HG03175 (cell line): ENCODE data around the gene SORCS2.
"Not testable (repeated sequence)": the region's sequence is repeated elsewhere in the genome, so short reads cannot be mapped to it uniquely, and the experiment has no call there.

ENCODE experiments used
- ATAC-seq: cut with Tn5 transposase; IDR thresholded peaks from one replicate; pipeline ENCODE4 v1.9.1; 2021; ENCODE audit warnings: mild to moderate bottlenecking, moderate library complexity; ENCODE audit not compliant: unreplicated experiment

SORCS2 gene

DNA sequence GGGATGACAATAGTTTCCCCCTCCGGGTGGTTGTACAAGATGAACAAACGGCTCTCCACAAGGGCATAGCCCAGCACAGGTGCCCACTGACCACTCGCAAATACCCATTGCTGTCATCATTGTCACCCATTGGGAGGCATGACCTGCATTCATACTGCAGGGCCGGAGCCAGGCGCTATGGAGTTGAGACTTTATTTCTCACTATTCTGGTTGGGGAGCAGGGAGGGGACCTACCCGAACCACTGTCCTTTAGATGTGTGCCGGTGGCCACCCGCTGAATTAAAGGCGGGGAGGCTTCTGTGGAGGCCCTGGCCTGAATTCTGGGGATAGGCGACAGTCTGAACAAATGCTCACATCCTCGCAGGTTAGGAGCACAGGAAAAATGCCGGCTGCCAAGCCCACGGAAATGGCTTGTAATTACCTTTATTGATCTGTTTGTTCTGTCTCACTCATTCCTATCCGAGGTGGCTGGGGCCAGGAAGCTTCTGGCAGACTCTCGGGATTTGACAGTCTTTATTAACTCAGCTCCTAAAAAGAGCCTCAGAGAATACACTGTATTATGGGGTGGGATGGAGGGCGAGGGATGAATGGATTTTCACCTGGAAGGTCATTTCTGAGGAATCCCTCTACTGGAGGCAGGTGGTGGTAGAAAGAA, 367.5 kb downstream of the SORCS2 start:
- ATAC-seq: no peak

GRCh38 chr4:7561557-7561956, 369.2 kb downstream of the SORCS2 start:
- no peak for ATAC-seq

DNA sequence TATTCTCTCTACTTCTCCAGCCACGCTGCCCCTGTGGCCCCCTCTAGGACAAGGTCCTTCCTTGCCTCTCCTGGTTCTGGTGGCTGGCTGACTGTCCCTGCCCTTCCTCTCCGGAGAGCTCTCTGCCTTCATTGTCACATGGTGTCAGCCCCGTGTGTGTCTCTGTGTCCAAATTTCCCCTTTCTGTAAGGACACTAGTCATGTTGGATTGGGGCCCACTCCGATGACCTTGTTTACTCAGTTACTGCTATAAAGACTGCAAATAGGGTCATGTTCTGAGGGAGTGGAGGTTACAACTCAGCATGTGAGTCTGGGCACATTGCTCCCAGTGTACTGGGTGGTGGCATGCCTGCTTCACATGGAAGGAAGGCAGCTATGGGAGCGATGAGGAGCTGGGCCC, 371.9 kb downstream of the SORCS2 start:
- ATAC-seq: no peak

DNA sequence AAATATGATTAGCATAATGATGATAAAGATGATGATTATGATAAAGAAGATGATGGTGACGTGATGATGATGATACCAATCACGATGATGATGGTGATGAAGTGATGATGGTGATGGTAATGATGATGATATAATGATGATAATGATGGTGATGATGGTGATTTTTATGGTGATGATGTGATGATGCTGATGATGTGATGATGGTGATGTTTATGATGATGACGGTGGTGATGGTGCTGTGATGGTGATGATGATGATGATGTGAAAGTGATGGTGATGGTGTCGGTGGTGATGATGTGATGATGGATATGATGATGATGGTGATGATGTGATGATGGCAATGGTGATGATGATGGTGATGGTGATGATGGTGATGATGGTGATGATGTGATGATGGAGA, 373.1 kb downstream of the SORCS2 start:
- no peak for ATAC-seq

DNA sequence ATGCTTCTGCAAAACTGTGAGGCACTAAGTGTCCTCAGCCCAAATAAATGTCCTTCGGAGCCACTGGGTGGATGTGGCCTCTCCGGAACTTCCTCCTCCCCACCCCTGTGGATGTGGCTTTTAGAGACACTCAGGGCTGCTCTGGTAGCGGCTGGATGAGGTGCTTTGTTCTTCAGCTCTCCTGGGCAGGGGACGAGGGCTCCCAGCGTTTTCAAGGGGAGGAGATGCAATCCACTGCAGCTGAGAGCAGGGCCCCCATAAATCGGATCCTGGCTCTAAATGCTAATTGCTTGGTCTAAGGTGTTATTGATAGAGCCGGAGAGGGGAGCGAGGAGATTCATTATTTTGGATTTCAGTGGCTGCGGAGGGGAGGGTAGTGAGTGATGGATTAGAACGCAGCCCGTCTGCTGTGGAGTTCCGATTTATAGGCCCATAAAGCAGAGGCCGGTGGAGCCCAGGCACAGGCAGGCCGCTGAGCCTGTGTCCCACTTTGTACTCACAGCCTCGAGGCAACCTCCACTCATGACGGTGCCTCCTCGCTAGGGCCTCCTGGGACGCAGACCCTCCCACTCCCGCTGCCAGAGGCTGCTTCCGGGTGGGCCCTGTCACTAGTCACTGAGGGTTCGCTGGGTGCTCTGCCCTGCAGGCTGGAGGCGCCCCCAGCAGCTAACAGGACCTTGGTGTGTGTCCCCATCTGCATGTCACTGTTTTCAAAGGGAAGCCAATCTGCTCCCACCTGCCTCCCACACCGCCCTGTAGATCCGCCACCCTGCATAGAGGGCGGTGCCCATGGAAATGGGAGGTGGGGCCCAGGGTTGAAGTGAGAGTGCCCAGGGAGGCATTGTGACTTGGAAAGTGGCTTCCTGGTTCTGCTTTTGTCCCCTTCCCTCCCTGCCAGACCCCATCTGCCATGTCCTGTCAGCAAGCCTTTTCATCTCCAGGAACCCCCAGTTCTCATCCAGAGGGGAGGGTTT, 377.8 kb downstream of the SORCS2 start:
- ATAC-seq: no peak

- no peak for ATAC-seq
These were observed 378.7 kb downstream of the SORCS2 start for GRCh38 chr4:7571001-7571400.

DNA sequence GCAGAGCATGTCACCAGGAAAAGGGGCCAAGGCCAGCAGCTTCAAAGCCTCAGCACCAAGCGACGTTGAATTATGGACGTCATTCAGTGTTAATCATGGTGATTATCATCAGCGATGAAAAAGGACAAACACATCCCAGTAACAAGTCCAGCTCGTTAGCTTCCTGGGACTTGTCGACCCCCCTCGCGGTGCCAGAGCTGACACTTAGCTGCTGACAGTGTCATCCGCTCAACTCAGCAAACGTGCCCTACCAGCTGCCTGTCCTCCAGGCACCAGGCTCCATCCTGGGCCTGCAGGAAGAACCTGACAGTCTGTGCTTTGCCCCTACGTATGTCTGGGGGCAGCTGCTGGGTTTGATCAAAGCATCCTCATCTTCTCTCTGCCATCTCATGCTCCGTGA, 379.4 kb downstream of the SORCS2 start:
- ATAC-seq: no peak

GRCh38 chr4:7572894-7573293, 380.6 kb downstream of the SORCS2 start:
- ATAC-seq: no peak

- no peak for ATAC-seq
These were observed 381.3 kb downstream of the SORCS2 start for GRCh38 chr4:7573576-7574091.

DNA sequence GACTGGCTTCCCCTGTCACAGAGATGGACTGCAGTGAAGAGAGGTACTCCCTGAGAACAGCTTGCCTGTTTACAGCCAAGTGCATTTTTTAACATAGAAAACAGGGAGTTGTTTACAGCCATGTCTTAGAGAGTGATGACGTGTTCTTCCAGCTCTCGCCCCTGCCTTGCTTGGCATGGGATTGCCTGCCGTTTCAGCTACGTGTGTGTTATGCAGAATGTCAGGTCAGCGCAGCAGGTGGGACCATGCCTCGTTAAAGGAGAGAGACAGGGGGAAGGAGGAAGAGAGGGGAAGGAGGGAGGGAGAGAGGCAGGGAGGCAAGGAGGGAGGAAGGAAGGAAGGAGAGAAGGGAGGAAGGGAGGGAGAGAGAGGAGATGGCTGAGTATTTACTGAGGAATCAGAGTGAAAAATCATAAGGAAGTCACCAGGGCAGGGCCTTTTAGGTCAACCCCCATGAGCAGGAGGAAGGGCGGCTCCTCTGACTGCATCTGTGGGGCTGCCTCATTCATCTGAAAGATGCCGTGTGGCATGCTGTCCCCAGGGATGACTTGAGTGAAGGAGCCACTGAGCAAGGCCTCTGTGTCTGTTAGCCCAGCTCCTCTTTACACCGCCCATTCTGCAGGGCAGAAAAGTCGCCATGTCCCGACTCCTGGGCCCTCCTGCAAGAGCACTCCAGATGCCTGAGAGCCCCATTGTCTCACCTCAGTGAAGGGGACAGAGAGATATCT, 382.1 kb downstream of the SORCS2 start:
- no peak for ATAC-seq

- ATAC-seq: no peak
These were observed 383.1 kb downstream of the SORCS2 start for GRCh38 chr4:7575426-7575825.

DNA sequence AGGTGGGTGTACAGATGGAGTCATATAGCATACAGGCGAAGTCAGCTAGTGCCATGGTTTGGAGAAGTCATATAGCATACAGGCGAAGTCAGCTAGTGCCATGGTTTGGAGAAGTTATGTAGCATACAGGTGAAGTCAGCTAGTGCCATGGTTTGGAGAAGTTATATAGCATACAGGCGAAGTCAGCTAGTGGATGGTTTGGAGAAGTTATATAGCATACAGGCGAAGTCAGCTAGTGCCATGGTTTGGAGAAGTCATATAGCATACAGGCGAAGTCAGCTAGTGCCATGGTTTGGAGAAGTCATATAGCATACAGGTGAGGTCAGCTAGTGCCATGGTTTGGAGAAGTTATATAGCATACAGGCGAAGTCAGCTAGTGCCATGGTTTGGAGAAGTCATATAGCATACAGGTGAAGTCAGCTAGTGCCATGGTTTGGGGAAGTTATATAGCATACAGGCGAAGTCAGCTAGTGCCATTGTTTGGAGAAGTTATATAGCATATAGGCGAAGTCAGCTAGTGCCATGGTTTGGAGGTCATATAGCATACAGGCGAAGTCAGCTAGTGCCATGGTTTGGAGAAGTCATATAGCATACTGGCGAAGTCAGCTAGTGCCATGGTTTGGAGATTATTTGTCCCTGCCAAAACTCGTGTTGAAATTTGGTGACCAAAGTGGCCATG, 385.2 kb downstream of the SORCS2 start:
- ATAC-seq: not testable (repeated sequence)

GRCh38 chr4:7581477-7581876, 389.1 kb downstream of the SORCS2 start:
- ATAC-seq: no peak

- no peak for ATAC-seq
These were observed 390.2 kb downstream of the SORCS2 start for GRCh38 chr4:7582313-7583097.

DNA sequence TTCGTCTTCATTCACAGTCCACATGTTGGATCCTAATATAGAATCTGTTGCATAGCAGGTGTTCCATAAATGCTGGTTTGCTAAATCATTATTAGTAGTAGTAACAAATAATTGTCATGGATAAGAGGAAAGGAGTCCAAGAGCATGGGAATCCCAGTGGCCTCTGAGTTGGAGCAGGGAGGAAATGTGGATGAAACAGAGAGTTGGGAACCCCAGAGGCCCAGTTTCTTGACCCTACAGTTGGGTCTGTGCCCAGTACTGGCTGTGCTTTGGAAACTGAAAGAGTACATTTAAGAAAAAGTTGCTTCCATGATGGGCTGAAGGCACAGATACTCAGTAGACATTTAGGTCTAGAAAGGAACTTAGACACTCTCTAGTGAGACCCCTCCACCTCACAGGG, 391.8 kb downstream of the SORCS2 start:
- no peak for ATAC-seq

- ATAC-seq: no peak
These were observed 392.3 kb downstream of the SORCS2 start for GRCh38 chr4:7584606-7585159.

GRCh38 chr4:7585768-7586167, 393.4 kb downstream of the SORCS2 start:
- no peak for ATAC-seq

GRCh38 chr4:7587433-7588405, 395.4 kb downstream of the SORCS2 start:
- ATAC-seq: no peak
